NCI-H526 treated with DMSO at 0.1 percent for 48 hours (cell line): ENCODE data around the gene NOSIP.

ENCODE experiments used
- DNase-seq: peaks from one replicate; lab custom pipeline; 2025; lab: John Stamatoyannopoulos, UW

Gene NOSIP

DNA sequence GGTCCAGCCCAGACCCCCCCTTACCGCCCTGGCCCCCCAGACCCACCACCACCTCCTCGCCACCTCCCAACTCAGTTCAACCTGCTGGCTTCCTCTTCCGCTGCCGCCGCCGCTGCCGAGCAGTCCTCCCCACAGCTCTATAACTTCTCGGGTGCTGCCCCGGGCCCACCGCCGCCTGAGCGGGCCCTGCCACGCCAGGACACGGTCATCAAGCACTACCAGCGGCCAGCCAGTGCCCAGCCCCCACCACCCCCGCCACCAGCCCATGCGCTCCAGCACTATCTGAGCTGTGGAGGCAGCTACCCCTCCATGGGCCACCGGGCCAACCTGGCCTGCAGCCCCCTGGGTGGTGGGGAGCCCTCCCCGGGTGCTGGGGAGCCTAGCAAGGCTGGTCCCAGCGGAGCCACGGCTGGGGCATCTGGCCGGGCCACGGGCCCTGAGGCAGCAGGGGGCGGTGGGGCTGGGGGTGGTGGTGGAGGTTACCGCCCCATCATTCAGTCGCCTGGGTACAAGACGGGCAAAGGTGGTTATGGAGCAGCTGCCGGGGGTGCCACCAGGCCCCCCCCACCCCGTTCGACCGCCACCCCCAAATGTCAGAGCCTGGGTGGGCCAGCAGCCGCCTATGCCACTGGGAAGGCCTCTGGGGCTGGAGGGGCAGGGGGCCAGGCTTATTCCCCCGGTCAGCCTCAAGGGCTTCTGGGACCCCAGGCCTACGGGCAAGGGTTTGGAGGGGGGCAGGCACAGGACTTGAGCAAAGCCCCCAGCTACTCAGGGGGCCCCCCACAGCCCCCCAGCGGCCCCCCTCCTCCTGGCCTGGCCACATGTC, 14.8 kb upstream of the NOSIP start:
- DNase-seq: no peak

DNA sequence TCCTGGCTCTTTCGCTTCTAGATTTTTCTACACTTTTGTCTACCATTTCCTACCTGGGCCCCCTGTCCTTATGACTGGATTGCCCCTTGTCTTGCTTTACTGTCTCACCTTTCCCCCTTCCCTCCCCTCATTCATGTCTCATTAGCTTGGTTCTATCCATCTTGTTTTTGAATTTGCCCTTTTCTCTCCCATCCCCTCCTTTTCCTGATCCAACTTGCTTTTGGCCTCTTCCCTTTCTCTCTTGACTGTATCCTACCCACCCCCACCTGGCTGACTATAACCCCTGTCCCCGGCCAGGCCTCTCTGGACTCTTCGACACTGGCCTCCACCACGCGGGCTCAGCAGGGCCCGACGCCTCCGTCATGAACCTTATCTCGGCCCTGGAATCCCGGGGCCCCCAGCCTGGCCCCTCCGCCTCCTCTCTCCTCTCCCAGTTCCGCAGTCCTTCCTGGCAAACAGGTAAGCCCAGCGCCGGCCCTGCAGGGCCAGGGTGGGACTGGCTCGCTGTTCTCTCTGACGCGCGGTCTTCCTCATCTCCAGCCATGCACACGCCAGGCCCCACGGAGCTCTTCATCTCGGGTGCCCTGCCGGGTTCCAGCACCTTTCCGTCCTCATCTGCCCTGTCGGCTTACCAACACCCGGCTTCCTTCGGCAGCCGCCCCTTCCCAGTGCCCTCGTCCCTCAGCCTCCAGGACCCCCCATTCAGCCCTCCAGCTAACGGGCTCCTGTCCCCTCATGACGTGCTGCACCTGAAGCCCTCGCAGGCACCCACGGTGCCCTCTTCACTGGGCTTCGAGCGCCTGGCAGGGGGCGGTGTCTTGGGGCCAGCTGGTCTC, 14.0 kb upstream of the NOSIP start:
- no peak for DNase-seq

DNA sequence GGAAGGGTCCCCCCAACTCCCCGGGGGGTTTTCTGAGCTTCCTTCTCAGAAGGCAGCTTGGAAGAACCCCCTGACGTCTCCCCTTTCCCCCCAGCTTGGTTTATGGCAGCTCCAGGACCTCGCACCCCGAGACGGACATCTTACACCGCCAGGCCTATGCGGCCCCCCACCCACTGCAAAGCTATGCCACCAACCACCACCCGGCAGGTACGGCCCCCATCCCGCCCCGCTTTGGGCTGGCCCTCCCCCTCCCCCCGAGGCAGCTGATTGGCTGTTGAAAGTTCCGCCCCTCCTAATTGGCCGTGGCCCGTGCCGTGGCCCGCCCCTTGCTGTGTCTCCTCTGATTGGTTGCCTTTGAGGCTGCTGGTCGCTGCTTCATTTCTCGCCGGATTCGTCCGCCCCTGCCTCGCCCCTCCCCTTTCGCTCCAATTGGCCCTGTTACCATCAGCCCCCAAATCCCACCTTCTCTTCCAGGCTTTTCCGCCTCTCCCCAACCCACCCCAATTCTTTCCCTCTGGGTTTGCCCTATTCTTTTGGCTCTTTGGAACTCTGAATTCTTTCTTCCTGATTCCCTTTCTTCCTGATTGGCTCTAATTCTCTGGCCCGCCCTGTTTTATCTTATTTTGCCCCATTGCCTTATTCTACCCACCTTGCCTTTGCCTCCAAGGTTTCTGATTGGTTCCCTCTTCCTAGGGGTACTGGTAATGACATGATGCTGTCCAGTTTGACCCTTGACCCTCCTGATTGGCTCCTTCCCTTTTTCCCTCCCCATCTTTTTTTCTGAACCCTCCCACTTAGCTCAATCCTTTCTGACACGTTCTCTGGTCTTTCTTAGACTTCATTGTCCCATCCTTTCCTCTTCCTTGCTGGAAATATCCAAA, 13.1 kb upstream of the NOSIP start:
- peak; percentile 87 for DNase-seq

DNA sequence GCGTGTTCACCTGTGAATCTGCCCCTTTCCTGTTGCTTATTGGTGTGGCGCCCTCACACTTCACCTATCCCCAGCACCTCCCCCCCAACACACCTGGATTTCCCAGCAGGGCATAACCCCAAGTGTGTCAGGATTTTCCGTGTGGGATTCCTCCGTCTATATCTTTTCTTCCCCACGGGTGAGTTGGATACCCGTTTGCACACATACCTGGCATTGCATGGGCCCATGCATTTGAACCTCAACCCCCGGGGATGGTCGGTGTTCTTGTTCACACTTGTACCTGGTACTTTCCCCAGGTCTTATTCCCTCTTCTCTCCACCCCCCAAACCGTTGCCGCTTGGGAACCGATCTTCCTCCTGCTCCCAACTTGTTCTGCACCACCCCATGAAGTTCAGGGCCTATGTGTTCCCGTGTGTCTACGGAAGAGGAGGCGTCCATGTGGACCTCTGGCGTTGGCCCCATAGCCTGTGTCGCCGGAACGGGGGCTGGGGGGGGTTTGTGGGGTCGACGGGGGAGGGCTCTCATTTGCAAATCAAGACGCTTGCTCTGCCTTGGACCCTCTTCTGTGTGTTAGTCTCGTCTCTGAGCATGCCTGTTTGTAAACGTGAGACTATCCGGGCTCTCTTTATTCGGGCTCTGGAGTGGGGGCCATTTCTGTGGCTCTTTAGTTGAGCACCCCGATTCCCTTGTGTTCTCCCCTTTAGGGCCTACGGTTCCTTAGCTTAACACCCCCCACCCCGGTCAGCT, 12.3 kb upstream of the NOSIP start:
- DNase-seq: no peak

DNA sequence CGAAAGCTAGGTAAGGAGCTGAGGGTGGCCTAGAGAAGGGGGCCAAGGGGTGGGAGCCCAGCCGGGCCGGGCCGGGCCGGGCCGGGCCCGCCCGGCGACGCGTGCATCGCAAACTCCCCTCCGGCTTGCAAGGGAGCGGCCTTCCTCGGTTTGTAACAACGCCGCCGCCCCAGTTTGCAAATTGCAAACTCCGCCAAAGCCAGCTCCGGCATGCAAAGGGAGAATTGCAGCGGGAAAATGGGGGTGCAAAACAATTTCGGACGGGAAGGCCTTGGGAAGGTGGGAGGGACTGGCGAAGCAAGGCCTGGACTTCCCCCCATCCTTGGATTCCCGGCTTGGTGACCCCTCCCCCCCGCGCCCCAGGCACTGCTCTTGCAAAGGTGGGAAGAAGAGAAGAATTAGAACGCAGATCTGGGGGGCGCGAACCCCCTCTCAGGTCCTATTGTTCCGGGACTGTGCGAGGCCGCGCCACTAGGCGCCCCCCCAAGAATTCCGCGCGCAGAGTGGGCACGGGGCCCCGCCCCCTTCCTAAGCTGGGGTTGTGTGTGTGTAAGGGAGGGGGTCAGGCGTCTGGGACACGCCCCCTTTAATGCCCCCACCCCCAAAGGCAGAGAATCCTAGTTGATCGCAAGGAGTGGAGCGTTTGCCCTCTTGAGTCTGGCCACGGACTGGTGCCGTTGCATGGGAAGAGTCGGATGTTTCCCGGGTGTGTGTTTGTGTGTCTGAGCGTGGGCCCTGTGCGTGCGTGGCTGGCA, 11.6 kb upstream of the NOSIP start:
- no peak for DNase-seq

DNA sequence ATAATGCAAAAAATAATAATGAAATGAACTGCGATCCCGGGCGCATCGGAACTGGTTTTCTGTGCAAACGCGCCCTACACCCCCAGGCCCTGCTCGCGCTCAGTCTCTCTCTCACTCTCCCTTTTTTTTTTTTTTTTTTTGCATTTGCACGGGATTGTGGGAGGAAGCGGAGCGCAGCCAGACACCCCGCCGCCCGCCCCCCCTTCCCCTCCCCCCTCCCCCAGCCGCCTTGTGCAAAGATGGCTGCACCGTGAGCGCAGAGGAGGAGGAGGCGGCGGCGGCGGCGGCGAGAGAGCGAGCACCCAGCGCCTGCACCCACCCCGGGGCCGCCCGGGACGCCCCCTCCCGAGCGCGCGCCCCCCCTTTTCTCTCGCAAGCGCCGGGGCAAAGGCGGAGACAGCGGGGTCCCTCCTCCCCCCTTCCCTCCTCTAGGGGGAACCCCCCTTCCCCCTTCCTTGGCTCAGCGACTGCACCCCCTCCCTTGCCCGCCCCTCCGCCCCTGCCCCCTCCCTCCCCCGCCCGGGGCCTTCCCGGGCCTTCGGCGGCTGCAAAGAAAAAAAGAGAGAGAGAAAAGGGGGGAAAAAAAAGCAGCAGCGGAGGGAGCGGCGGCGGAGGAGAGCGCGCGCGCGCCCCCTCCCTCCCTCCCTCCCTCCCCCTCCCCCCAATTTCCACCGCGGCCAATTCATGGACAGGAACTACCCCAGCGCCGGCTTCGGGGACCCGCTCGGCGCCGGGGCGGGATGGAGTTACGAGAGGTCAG, 10.8 kb upstream of the NOSIP start, which contains the start of gene PRR12:
Gene PRR12, plus strand, starts transcription at position 212 of the 760 bp plus-strand sequence. Its CDS starts 473 bp downstream, at position 685.
- DNase-seq: peak; percentile 53

DNA sequence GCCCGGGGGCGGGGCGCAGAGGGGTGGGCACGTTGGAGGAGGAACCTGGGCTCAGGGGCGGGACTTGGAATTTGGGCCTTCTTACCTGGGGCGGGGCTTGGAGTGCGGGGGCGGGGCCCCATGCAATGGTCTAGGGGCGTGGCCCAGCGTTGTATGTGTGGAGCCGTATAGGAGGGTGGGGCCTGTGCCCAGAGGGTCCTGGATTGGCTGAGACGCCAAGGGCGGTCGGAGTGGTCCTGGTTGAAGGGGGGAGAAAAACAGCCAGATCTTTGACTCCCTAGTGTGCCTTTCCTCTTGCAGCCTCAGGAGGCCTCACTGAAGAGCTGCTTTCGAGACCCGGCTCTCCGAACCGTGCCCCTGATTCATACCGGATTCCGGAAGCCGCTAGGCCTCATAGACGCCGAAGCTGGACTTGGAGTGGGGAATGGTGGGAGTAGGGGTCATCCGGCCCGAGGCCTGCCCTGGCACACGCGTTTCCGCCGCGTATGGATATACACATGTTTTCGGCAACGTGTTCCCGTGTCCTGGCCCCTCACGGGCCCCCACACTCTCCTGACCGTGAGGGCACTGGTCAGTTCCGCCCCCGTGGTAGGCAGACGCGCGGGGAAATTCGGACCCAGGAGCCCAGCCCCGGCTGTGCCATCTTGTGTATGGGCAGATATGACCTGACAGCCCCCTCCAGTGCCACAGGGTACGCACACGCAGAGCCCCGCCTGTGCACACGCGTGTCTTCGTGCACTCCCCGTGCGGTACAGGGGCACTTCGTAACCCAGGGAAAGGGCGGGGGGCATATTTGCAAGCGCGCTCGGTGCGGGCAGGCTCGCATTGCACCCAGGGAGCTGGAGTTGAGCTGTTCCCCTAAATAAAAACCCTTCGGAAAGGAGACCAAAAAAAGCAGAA, 10.0 kb upstream of the NOSIP start:
- peak; percentile 90 for DNase-seq

DNA sequence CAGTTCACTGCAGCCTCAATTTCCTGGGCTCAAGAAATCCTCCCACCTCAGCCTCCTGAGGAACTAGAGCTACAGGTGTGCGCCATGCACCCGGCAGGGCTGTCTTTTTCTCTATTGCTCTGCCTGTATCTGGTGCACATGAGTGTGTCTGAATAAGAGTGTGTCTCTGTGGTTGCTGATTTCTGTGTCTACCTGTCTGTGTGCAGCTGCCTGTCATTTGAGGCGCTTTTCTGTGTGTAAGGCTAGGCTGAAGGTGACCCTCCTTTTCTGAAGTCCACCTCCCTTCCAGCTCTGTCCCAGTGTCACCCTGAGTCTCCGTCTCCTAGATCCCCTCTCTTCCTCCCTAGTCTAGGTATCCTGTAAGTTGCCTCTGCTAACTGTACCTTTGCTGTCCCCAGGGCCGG, 9.1 kb upstream of the NOSIP start:
- DNase-seq: peak; percentile 34

DNA sequence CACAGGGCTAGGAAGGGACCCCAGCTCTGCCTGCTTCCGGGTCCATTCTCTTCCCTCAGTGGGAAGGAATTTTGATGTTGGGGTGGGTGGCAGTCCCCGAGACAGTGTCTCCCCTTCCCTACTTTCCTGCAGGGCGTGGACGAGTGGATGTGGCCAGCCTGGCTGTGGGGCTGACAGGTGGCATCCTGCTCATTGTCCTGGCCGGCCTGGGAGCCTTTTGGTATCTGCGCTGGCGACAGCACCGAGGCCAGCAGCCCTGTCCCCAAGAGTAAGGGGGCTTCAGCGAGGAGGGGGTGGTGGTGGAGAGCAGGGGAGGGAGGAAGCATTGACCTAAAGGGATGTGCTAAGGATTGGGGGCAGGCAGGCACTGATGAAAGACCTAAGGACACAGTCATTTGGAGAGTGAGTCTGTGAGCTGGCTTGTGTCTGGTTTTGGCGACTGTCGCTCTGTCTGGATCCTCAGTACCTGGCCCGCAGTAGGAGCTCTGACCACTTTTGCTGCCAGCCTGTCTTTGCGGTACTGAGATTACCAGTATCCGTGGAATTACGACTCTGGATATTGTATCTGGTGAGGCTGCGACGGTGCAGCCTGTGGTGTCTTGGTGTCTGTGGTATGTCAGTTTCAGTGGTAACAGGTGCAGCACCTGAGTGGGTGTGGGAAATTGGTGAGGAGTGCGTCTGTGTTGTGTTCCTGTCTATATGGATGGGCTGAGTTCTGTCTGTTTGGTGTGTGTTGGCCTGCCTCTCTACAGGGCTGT, 8.2 kb upstream of the NOSIP start:
- no peak for DNase-seq

DNA sequence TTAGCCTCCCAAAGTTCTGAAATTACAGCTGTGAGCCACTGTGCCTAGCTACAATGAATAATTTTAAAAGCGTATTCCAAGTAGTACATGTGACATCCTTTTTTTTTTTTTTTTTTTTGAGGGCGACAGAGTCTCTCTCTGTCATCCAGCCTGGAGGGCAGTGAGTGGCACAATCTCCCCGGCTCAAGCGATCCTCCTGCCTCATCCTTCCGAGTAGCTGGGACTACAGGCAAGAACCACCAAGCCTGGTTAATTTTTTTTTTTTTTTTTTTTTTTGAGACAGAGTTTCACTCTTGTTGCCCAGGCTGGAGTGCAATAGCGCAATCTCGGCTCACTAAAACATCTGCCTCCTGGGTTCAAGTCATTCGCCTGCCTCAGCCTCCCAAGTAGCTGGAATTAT, 6.9 kb upstream of the NOSIP start:
- DNase-seq: no peak

DNA sequence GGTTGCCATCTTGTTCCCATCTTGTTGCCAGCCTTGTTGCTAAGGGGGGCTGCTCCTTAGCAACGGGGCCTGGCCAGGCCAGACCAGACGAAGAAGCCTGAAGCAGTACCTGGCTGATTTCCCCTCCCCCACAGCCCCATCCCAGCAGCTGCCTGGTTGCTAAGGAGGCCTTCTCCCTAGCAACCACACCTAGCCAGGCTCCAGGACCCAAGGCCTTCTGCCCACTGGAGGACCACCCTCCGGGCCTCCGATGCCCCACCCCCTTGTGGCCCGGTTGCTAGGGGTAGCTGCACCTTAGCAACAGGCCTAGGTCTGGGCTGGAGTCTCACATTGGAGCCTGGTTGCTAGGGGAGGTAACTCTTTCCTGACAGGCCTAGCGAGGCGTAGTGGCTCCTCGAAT, 4.7 kb upstream of the NOSIP start:
- DNase-seq: no peak

DNA sequence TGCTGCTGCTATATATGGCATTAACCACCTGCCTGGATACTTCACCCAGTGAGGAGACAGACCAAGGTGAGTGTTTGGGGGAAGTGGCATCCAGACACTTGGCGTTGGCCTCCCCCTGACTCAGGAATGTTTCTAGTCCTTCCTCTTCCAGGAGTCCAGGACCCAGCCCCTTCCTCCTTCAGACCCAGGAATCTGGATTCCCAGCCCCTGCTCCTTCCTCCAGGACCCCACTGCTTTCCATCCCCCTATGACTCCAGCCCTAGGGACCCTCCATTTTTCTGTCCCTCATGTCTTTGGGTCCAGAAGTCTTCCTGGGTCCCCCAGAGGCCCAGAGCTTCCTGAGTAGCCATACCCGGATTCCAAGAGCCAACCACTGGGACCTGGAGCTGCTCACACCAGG, 2.9 kb upstream of the NOSIP start:
- DNase-seq: no peak

DNA sequence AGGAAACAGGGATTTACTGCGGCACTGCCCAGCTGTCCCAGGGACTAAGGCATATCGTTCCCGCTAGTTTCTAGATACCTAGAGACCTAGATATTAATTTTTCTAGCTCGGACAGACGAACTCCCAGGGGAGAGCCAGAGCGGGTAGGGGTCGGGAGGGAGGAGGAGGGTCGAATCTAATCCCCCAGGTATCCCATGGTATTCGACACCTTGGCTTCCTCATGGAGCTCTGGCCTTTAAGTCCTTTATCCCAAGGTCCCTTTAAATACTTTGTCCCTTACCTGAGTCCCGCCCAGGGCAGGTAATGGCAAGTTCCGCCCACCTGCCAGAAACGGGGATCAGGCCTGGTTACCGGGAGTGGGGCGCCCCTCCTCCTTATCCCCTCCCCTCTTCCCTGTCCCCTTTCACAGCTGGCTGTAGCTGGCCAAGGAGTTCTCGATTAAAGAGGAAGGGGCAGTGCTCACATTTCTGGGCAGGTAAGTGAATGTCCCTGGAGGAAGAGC, 702 bp upstream of the NOSIP start, which contains the start of gene PRRG2:
Gene PRRG2, plus strand, starts transcription at position 310 of the 502 bp plus-strand sequence. CDS start 1,904 bp downstream, outside the sequence.
- DNase-seq: no peak

DNA sequence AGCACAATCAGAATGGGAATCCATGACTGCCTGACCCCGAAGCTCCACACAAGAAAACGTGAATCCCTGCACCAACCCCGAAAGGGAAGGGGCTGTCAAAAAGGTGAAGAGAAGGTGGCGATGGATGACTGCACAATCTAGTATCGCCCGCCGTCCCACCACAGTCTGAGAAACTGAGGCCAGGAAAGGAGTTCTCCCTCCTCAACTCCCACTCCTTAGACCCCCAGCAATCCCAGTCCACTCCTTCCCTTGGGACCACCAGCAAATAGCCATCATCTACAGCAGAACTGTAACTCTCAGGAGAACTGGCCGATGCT, 451 bp downstream of the NOSIP start:
- DNase-seq: no peak

DNA sequence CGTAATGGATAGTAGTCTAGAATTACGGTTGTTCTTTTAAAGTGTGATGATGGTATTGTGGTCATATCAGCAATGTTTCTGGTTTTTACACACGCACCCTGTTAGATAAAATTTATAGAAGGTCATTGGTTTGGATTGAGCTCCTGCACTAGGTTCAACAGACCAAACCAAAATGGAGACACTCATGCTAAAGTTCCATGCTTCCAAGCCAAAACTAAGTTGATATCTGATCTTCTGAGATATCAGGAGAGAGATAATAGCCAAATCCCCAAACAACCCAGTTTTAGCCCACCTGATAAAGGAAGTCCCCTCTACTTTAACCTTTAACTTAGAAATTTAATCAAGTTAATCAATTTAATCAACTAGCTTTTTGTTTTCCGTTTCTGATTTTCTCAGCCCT, 1.2 kb downstream of the NOSIP start:
- DNase-seq: no peak

DNA sequence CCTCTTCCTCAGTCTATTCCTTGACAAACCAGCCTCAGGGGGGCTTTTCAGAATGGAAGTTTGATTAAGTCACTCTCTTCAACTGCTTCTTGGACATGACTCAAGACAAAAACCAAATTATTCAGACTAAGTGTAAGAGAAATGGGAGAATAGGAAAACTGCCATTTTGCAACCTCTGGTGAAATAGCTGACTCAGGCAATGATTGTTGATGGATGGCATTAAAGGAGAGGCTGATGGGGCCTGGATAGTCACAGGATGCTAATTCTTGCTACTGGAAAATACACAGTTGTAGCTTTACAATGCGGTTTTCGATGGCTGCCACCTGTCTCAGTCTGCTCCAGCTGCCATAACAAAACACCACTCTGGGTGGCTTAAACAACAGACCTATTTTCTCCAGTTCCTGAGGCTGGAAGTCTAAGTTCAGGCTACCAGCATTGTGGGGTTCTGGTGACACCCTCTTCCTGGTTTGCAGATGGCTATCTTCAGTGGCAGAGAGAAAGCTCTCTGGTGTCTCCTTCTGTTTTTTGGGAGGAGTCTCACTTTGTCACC, 6.1 kb downstream of the NOSIP start:
- no peak for DNase-seq

DNA sequence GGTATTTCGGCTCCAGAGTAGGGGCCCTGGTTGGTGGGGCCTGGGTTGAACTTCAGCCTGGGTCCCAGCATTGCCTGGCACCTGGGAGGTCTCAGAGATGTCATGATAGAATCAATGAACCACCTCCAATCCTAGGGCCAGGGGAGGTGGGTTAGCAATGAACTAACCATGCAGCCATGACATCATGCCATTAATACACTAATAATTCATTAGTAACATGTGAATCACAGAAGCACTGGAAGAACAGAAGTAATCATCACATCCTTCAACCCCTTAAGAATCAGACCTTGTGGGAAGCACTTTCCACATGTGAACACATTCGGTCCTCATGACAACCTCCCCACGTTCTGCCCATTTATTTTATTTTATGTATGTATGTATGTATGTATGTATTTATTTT, 6.9 kb downstream of the NOSIP start:
- DNase-seq: no peak

DNA sequence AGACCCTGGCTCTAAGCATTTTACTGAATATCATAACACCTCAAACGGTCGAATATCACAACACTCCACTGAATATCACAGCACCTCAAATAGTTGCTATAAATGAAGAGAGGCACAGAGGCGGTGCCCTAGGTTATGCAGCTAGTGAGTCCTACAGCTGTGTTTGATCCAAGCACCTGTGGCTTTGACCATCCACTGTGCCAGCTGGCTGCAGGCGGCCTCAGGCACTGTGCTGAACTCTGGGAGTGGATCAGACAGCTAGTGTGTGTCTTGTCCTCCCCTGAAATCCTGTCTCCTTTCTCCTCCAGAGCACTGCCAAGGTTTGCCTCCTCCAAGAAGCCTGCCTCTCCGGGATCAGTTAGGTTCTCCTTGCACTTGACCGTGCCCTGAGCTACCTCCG, 7.3 kb downstream of the NOSIP start:
- DNase-seq: no peak
